CD4-positive, alpha-beta T cell (primary cell): Measurements from ENCODE around the gene INMT. TPM values are rescaled to one million over a fixed set of nuclear protein-coding genes. Genes with fewer than 3 reads are reported as not detected.

Experiments
- ATAC-seq: fragments of 200-7000 bp; cut with Tn5 transposase; one replicate; pipeline ENCODE4 v1.10.0; 2022; ENCODE audit warnings: mild to moderate bottlenecking; ENCODE audit not compliant: poor library complexity
- CTCF ChIA-PET: fragments of 350-600 bp; sonication (Branson Sonifier 250); formaldehyde crosslinking; loops from one replicate; lab custom pipeline; 2021; ENCODE audit warnings: antibody characterized with exemption, inconsistent platforms; lab: Charles Lee
- POLR2A ChIA-PET: fragments of 350-600 bp; sonication (Branson Sonifier 250); formaldehyde crosslinking; loops from one replicate; lab custom pipeline; 2021; ENCODE audit warnings: antibody characterized with exemption, inconsistent platforms; lab: Charles Lee
- DNase-seq, 14 experiments: peaks; one replicate each; pipeline ENCODE4 v3.0.0-alpha.2; 2013 to 2020; ENCODE audit warnings: mixed read lengths in 2 of 14
- H3K27ac ChIP-seq, 2 donors: one replicate each; pipeline versions ENCODE4 v1.5.1 to v1.7.0; 2013; ENCODE audit warnings: low read length in 2 of 2, low read depth in 1 of 2, mild to moderate bottlenecking in 1 of 2
- H3K27me3 ChIP-seq, 2 experiments: 1 replicate in 1 of 2; 2 replicates in 1 of 2; pipeline versions ENCODE4 v1.6.1 to v1.7.0; 2013; ENCODE audit warnings: low read length in 2 of 2, control low read depth in 1 of 2, mild to moderate bottlenecking in 1 of 2, moderate library complexity in 1 of 2; ENCODE audit not compliant: insufficient read depth in 2 of 2, control insufficient read depth in 1 of 2
- H3K36me3 ChIP-seq: one replicate; pipeline ENCODE4 v1.6.1; 2013; ENCODE audit warnings: low read length, control low read depth; ENCODE audit not compliant: insufficient read depth
- H3K4me1 ChIP-seq: one replicate; pipeline ENCODE4 v1.6.1; 2013; ENCODE audit warnings: low read length, control low read depth; ENCODE audit not compliant: insufficient read depth
- H3K4me3 ChIP-seq: one replicate; pipeline ENCODE4 v1.5.1; 2013; ENCODE audit warnings: mild to moderate bottlenecking, low read length, moderate library complexity
- H3K9me3 ChIP-seq, 2 experiments: 1 replicate in 1 of 2; 2 replicates in 1 of 2; pipeline versions ENCODE4 v1.6.1 to v1.7.0; 2013; ENCODE audit warnings: low read length in 2 of 2, mild to moderate bottlenecking in 2 of 2, control low read depth in 1 of 2, moderate library complexity in 1 of 2; ENCODE audit not compliant: control insufficient read depth in 1 of 2, insufficient read depth in 1 of 2
- H3K27ac Mint-ChIP-seq: one replicate; pipeline ENCODE4 v1.8.0; 2020; ENCODE audit warnings: mixed read lengths
- H3K27me3 Mint-ChIP-seq: one replicate; pipeline ENCODE4 v1.8.0; 2021; ENCODE audit warnings: mixed read lengths
- H3K36me3 Mint-ChIP-seq: one replicate; pipeline ENCODE4 v1.8.0; 2021; ENCODE audit warnings: low read depth, mixed read lengths
- H3K4me1 Mint-ChIP-seq: one replicate; pipeline ENCODE4 v1.8.0; 2021; ENCODE audit warnings: low read depth, mixed read lengths
- H3K4me3 Mint-ChIP-seq: one replicate; pipeline ENCODE4 v1.8.0; 2020; ENCODE audit warnings: mild to moderate bottlenecking, mixed read lengths
- H3K9me3 Mint-ChIP-seq: one replicate; pipeline ENCODE4 v1.8.0; 2020; ENCODE audit warnings: mixed read lengths
- CTCF ChIP-seq: fragments of 200-600 bp; IDR thresholded peaks from one replicate; pipeline ENCODE4 v1.8.0; 2022; ENCODE audit warnings: antibody characterized with exemption, mild to moderate bottlenecking
- intact Hi-C, 2 experiments: fragments of 100-400 bp; cut with DNase I in 1 of 2; cut with micrococcal nuclease in 1 of 2; formaldehyde crosslinking; loops; one replicate each; pipeline versions ENCODE4 v1.15.1 to v1.9.0; 2023 to 2025; cut with DNase I, micrococcal nuclease
- total RNA-seq, 174 experiments: library from RNA in 2 of 174; stranded (reverse) in 2 of 174; gene quantifications; one replicate each; pipeline ENCODE4 v1.2.3 and lab custom pipeline; 2021 to 2026

INMT gene
- total RNA-seq, 2 experiments from 2014 or later: 0.36 to 0.69 TPM

- Histone ChIP-seq H3K4me3 (no peak overlapping the region), H3K4me1 (no peaks in the 10 kb centered on the region), H3K36me3 (no peaks in the 10 kb centered on the region), H3K27ac (no peak overlapping the region), H3K27me3 (no peaks in the 10 kb centered on the region), H3K9me3 (no peaks in the 10 kb centered on the region)
- Mint-ChIP-seq H3K36me3 (no peaks in the 10 kb centered on the region), H3K4me1 (no peaks in the 10 kb centered on the region), H3K27ac (no peak overlapping the region), H3K4me3 (no peak overlapping the region), H3K9me3 (no peaks in the 10 kb centered on the region), H3K27me3 (no peaks in the 10 kb centered on the region)
- no peak for DNase-seq
- intact Hi-C loops: no loop called here
- CTCF ChIA-PET: no interaction called here
- POLR2A ChIA-PET: no interaction called here
- no peak for TF ChIP-seq CTCF
- no peak for ATAC-seq
Measured at GRCh38 chr7:30789334-30789711, 37.4 kb downstream of the INMT start.

GRCh38 chr7:30790356-30790755 lies 38.4 kb downstream of the INMT start:
- TF ChIP-seq CTCF: no peak
- H3K4me1 Mint-ChIP-seq: peaks cover under 1% of the 10 kb centered on the region
- CTCF ChIA-PET: no interaction called here
- no peaks in the 10 kb centered on the region for H3K27me3 Mint-ChIP-seq
- H3K27ac Mint-ChIP-seq: no peak overlapping the region
- Histone ChIP-seq H3K27ac (no peak overlapping the region), H3K27me3 (no peaks in the 10 kb centered on the region), H3K9me3 (no peaks in the 10 kb centered on the region), H3K4me1 (no peaks in the 10 kb centered on the region), H3K36me3 (no peaks in the 10 kb centered on the region), H3K4me3 (no peak overlapping the region)
- no peaks in the 10 kb centered on the region for H3K36me3 Mint-ChIP-seq
- ATAC-seq (no peak), DNase-seq (no peak)
- intact Hi-C loops: no loop called here
- POLR2A ChIA-PET: no interaction called here
- H3K4me3 Mint-ChIP-seq: no peak overlapping the region
- H3K9me3 Mint-ChIP-seq: no peaks in the 10 kb centered on the region

GRCh38 chr7:30791114-30791513 lies 39.2 kb downstream of the INMT start:
- H3K4me1 Mint-ChIP-seq: peaks cover 8% of the 10 kb centered on the region
- TF ChIP-seq CTCF: no peak
- H3K36me3 Mint-ChIP-seq: no peaks in the 10 kb centered on the region
- no peaks in the 10 kb centered on the region for H3K36me3 ChIP-seq
- H3K4me1 ChIP-seq: no peaks in the 10 kb centered on the region
- ATAC-seq (no peak), DNase-seq (no peak)
- CTCF ChIA-PET: no interaction called here
- H3K4me3 Mint-ChIP-seq: no peak overlapping the region
- intact Hi-C loops: no loop called here
- no peak overlapping the region for H3K27ac Mint-ChIP-seq
- H3K27me3 ChIP-seq: no peaks in the 10 kb centered on the region
- POLR2A ChIA-PET: no interaction called here
- no peaks in the 10 kb centered on the region for H3K27me3 Mint-ChIP-seq
- H3K9me3 ChIP-seq: no peaks in the 10 kb centered on the region
- no peak overlapping the region for H3K27ac ChIP-seq
- no peaks in the 10 kb centered on the region for H3K9me3 Mint-ChIP-seq
- H3K4me3 ChIP-seq: no peak overlapping the region
